ENCODE results near the gene DISC1. TPM values are rescaled to one million over a fixed set of nuclear protein-coding genes. Genes with fewer than 3 reads are reported as not detected.
"Not testable (repeated sequence)": the region's sequence is repeated elsewhere in the genome, so short reads cannot be mapped to it uniquely, and the experiment has no call there.

Gene DISC1
- total RNA-seq, 1 experiment from 2014 or later: 2.1 TPM

DNA sequence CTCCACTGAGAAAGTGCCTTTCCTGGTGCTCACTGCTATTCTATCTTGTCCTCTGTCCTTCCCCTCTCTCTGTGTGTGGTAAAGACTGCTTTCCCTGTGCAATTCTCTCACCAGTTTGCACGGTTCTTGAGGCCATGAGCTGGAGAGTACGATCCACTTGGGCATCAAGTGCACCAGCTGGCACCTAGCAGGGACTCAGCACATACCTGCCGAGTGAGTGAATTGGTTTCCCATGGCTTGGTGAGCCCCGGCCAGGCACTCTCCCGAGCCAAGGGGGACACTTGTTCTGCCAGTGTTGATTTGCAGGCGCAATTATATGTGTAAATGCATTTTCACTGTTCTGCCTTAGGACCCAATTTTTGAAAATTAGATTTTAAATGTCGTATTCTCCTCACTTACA is 313.5 kb downstream of the DISC1 start:
- H3K4me1 Mint-ChIP-seq (ENCODE audit: insufficient read depth, unreplicated experiment): peaks cover 15% of the 10 kb centered on the region
- no peaks in the 10 kb centered on the region for H3K9me3 Mint-ChIP-seq (ENCODE audit: unreplicated experiment)
- CTCF ChIA-PET: interaction anchor here (2.6 to 5.5 kb wide), 2 partner anchors 9 to 73 kb away, joined by 8 to 28 read pairs; no protein-coding TSS in a partner anchor
- no peak overlapping the region for H3K27ac Mint-ChIP-seq (ENCODE audit: low read depth, unreplicated experiment)
- no peaks in the 10 kb centered on the region for H3K36me3 Mint-ChIP-seq (ENCODE audit: insufficient read depth, unreplicated experiment)
- no peak overlapping the region for H3K4me3 Mint-ChIP-seq (ENCODE audit: unreplicated experiment)
- POLR2A ChIA-PET: interaction anchor here (0.9 to 2.5 kb wide), 3 partner anchors 9 to 308 kb away, joined by 3 to 6 read pairs (median 3); no protein-coding TSS in a partner anchor
- H3K27me3 Mint-ChIP-seq (ENCODE audit: insufficient read depth, unreplicated experiment): no peaks in the 10 kb centered on the region
- intact Hi-C loops (cut with micrococcal nuclease): no loop called here
- no peak for DNase-seq (ENCODE audit: unreplicated experiment)
- TF ChIP-seq, protein P1, sequence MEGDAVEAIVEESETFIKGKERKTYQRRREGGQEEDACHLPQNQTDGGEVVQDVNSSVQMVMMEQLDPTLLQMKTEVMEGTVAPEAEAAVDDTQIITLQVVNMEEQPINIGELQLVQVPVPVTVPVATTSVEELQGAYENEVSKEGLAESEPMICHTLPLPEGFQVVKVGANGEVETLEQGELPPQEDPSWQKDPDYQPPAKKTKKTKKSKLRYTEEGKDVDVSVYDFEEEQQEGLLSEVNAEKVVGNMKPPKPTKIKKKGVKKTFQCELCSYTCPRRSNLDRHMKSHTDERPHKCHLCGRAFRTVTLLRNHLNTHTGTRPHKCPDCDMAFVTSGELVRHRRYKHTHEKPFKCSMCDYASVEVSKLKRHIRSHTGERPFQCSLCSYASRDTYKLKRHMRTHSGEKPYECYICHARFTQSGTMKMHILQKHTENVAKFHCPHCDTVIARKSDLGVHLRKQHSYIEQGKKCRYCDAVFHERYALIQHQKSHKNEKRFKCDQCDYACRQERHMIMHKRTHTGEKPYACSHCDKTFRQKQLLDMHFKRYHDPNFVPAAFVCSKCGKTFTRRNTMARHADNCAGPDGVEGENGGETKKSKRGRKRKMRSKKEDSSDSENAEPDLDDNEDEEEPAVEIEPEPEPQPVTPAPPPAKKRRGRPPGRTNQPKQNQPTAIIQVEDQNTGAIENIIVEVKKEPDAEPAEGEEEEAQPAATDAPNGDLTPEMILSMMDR (IDR thresholded peaks at IDR 0.05; ENCODE audit: unreplicated experiment): no peak
- no TSS peak for BruUV-seq (replicated peaks)

DNA sequence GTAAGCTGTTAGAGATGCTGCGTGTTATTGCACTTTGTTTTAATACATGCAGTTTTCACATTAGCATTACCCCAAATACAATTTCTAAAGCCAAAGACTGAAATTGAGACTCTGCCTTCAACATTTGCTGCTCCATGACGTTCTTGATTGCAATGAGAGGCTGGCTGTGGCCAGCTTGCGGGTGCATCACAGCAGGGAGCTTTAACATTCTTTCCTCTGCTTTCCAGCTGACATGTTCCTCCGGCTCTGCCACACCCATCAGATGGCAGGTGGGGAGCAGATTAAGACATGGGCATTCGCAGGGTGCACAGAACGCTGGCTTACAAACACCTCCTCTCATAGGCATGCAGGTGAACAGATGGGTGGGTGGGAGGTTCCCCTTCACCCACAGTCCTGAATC is 314.1 kb downstream of the DISC1 start:
- ChIA-PET CTCF (interaction anchor here (0.7 to 5.5 kb wide), 3 partner anchors 9 to 589 kb away, joined by 4 to 28 read pairs (median 8); no protein-coding TSS in a partner anchor), POLR2A (interaction anchor here (0.9 to 2.5 kb wide), 4 partner anchors 9 to 308 kb away, joined by 3 to 6 read pairs (median 4); no protein-coding TSS in a partner anchor)
- Mint-ChIP-seq H3K27me3 (ENCODE audit: insufficient read depth, unreplicated experiment) (no peaks in the 10 kb centered on the region), H3K27ac (ENCODE audit: low read depth, unreplicated experiment) (no peak overlapping the region), H3K9me3 (ENCODE audit: unreplicated experiment) (no peaks in the 10 kb centered on the region), H3K4me1 (ENCODE audit: insufficient read depth, unreplicated experiment) (peaks cover 15% of the 10 kb centered on the region), H3K4me3 (ENCODE audit: unreplicated experiment) (no peak overlapping the region), H3K36me3 (ENCODE audit: insufficient read depth, unreplicated experiment) (no peaks in the 10 kb centered on the region)
- no TSS peak for BruUV-seq (replicated peaks)
- DNase-seq (ENCODE audit: unreplicated experiment): peak; percentile 49
- TF ChIP-seq, protein P1 (IDR thresholded peaks at IDR 0.05; ENCODE audit: unreplicated experiment): no peak
- intact Hi-C loops (cut with micrococcal nuclease): no loop called here

DNA sequence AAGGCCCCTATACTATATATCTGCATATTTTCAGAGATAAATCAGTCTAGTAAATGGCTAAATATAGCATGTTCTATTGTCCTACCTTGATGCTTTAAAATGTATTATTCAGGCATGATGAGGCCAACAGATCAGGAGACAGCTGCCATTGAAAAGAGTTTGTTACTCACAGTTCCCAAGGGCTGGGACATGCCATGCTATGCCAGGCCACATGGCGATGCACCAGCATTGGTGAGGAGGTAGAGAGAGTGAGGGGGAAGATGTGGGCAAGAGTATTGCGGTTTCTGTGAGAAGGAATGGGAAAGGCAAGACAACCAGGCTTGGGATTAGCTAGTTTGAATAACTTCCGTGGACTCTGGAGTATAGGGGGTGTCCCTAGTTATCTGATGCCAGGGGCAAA is 316.5 kb downstream of the DISC1 start:
- CTCF ChIA-PET: interaction anchor here (1.2 to 5.5 kb wide), 2 partner anchors 8 to 12 kb away, joined by 3 to 28 read pairs; no protein-coding TSS in a partner anchor
- DNase-seq (ENCODE audit: unreplicated experiment): no peak
- TF ChIP-seq, protein P1 (IDR thresholded peaks at IDR 0.05; ENCODE audit: unreplicated experiment): no peak
- Mint-ChIP-seq H3K4me3 (ENCODE audit: unreplicated experiment) (no peak overlapping the region), H3K27ac (ENCODE audit: low read depth, unreplicated experiment) (no peak overlapping the region), H3K27me3 (ENCODE audit: insufficient read depth, unreplicated experiment) (no peaks in the 10 kb centered on the region), H3K4me1 (ENCODE audit: insufficient read depth, unreplicated experiment) (no peaks in the 10 kb centered on the region), H3K9me3 (ENCODE audit: unreplicated experiment) (peaks cover 7% of the 10 kb centered on the region), H3K36me3 (ENCODE audit: insufficient read depth, unreplicated experiment) (no peaks in the 10 kb centered on the region)
- intact Hi-C loops (cut with micrococcal nuclease): no loop called here
- no TSS peak for BruUV-seq (replicated peaks)
- POLR2A ChIA-PET: interaction anchor here (0.9 to 2.1 kb wide), 2 partner anchors 10 to 11 kb away, joined by 4 to 5 read pairs; no protein-coding TSS in a partner anchor

DNA sequence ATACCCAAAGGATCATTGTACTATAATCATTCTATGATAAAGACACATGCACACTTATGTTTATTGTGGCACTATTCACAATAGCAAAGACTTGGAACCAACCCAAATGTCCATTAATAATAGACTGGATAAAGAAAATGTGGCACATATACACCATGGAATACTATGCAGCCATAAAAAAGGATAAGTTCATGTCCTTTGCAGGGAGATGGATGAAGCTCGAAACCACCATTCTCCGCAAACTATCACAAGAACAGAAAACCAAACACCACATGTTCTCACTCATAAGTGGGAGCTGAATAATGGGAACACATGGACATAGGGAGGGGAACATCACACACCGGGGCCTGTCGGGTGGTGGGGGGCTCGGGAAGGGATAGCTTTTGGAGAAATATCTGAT is 321.5 kb downstream of the DISC1 start:
- POLR2A ChIA-PET: not testable (repeated sequence)

More for the DNA sequence above, 321.5 kb downstream of the DISC1 start:
- H3K27ac Mint-ChIP-seq (ENCODE audit: low read depth, unreplicated experiment); H3K27me3 Mint-ChIP-seq (ENCODE audit: insufficient read depth, unreplicated experiment); CTCF ChIA-PET; BruUV-seq (replicated peaks); H3K36me3 Mint-ChIP-seq (ENCODE audit: insufficient read depth, unreplicated experiment); H3K4me3 Mint-ChIP-seq (ENCODE audit: unreplicated experiment); DNase-seq (ENCODE audit: unreplicated experiment); intact Hi-C loops (cut with micrococcal nuclease); H3K9me3 Mint-ChIP-seq (ENCODE audit: unreplicated experiment); H3K4me1 Mint-ChIP-seq (ENCODE audit: insufficient read depth, unreplicated experiment): not testable (repeated sequence)

Measured in MCF 10A (cell line).